ENCODE results near the gene ITSN1.

ITSN1 gene

GRCh38 chr21:33660406-33660805 lies 18.1 kb downstream of the ITSN1 start:
- no peak for TF ChIP-seq EZH2phosphoT487 (IDR thresholded peaks at IDR 0.05; ENCODE audit: borderline replicate concordance, low read length)
- no peak for TF ChIP-seq CTCF (IDR thresholded peaks at IDR 0.05; ENCODE audit: low read depth, low read length, poor library complexity, severe bottlenecking)
- Histone ChIP-seq H3K79me2 (ENCODE audit: control insufficient read depth, low read length) (peaks cover 17% of the 10 kb centered on the region), H3K27me3 (ENCODE audit: control insufficient read depth, low read length) (no peaks in the 10 kb centered on the region), H3K4me3 (ENCODE audit: low read length) (no peak overlapping the region), H3K4me1 (ENCODE audit: control insufficient read depth, low read length) (no peaks in the 10 kb centered on the region), H4K20me1 (ENCODE audit: control insufficient read depth, insufficient read depth, low read depth, low read length) (no peaks in the 10 kb centered on the region), H3F3A (ENCODE audit: control insufficient read depth, insufficient read depth) (no peaks in the 10 kb centered on the region), H3K27ac (ENCODE audit: low read depth, low read length) (no peak overlapping the region), H3K9me2 (replicated peaks; ENCODE audit: control insufficient read depth, low read length) (no peaks in the 10 kb centered on the region), H3K36me3 (ENCODE audit: control insufficient read depth, low read length) (no peaks in the 10 kb centered on the region), H3K9me3 (ENCODE audit: control insufficient read depth, insufficient read depth, low read length) (no peaks in the 10 kb centered on the region), H3K4me2 (ENCODE audit: low read length) (no peak overlapping the region)

DNA sequence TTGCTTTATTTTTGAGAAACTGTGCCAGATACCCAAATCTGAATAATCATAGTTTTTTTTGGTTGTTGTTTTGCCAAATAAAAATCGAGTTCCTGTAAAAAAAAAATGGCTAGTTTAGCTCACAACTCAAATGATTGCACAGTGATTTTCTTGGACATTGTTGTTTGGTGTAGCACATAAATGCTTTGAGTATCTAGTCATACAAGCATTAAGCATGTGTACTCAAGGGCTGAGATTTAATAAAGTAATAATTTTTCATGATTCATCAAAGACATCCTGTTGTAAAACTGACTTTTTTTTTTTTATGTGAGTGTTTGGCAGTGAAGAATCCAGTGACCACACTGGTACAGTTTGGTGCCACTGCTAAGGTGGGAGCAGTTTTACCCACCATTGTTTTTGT lies 18.8 kb downstream of the ITSN1 start:
- Histone ChIP-seq H3K27ac (ENCODE audit: low read depth, low read length) (no peak overlapping the region), H4K20me1 (ENCODE audit: control insufficient read depth, insufficient read depth, low read depth, low read length) (no peaks in the 10 kb centered on the region), H3K27me3 (ENCODE audit: control insufficient read depth, low read length) (no peaks in the 10 kb centered on the region), H3F3A (ENCODE audit: control insufficient read depth, insufficient read depth) (no peaks in the 10 kb centered on the region), H3K4me1 (ENCODE audit: control insufficient read depth, low read length) (no peaks in the 10 kb centered on the region), H3K9me2 (replicated peaks; ENCODE audit: control insufficient read depth, low read length) (no peaks in the 10 kb centered on the region), H3K4me3 (ENCODE audit: low read length) (no peak overlapping the region), H3K4me2 (ENCODE audit: low read length) (no peak overlapping the region), H3K36me3 (ENCODE audit: control insufficient read depth, low read length) (no peaks in the 10 kb centered on the region), H3K9me3 (ENCODE audit: control insufficient read depth, insufficient read depth, low read length) (no peaks in the 10 kb centered on the region), H3K79me2 (ENCODE audit: control insufficient read depth, low read length) (peaks cover 12% of the 10 kb centered on the region)
- TF ChIP-seq CTCF (IDR thresholded peaks at IDR 0.05; ENCODE audit: low read depth, low read length, poor library complexity, severe bottlenecking) (no peak), EZH2phosphoT487 (IDR thresholded peaks at IDR 0.05; ENCODE audit: borderline replicate concordance, low read length) (no peak)

- Histone ChIP-seq H3K79me2 (ENCODE audit: control insufficient read depth, low read length) (peaks cover 12% of the 10 kb centered on the region), H3K9me2 (replicated peaks; ENCODE audit: control insufficient read depth, low read length) (no peaks in the 10 kb centered on the region), H4K20me1 (ENCODE audit: control insufficient read depth, insufficient read depth, low read depth, low read length) (no peaks in the 10 kb centered on the region), H3K4me2 (ENCODE audit: low read length) (no peak overlapping the region), H3K4me1 (ENCODE audit: control insufficient read depth, low read length) (no peaks in the 10 kb centered on the region), H3K36me3 (ENCODE audit: control insufficient read depth, low read length) (no peaks in the 10 kb centered on the region), H3F3A (ENCODE audit: control insufficient read depth, insufficient read depth) (no peaks in the 10 kb centered on the region), H3K27me3 (ENCODE audit: control insufficient read depth, low read length) (no peaks in the 10 kb centered on the region), H3K4me3 (ENCODE audit: low read length) (no peak overlapping the region), H3K27ac (ENCODE audit: low read depth, low read length) (no peak overlapping the region), H3K9me3 (ENCODE audit: control insufficient read depth, insufficient read depth, low read length) (no peaks in the 10 kb centered on the region)
- TF ChIP-seq CTCF (IDR thresholded peaks at IDR 0.05; ENCODE audit: low read depth, low read length, poor library complexity, severe bottlenecking) (no peak), EZH2phosphoT487 (IDR thresholded peaks at IDR 0.05; ENCODE audit: borderline replicate concordance, low read length) (no peak)
Observed at GRCh38 chr21:33662046-33662445, 19.7 kb downstream of the ITSN1 start.

- H3K36me3 ChIP-seq (ENCODE audit: control insufficient read depth, low read length), result no peaks in the 10 kb centered on the region
- peaks cover 7% of the 10 kb centered on the region; the same call in 1 of the 2 replicates for H3K79me2 ChIP-seq (ENCODE audit: control insufficient read depth, low read length)
- TF ChIP-seq EZH2phosphoT487 (IDR thresholded peaks at IDR 0.05; ENCODE audit: borderline replicate concordance, low read length), result no peak
- TF ChIP-seq CTCF (IDR thresholded peaks at IDR 0.05; ENCODE audit: low read depth, low read length, poor library complexity, severe bottlenecking), result no peak
- no peaks in the 10 kb centered on the region for H3K4me1 ChIP-seq (ENCODE audit: control insufficient read depth, low read length)
- no peak overlapping the region for H3K4me2 ChIP-seq (ENCODE audit: low read length)
- no peaks in the 10 kb centered on the region for H3K9me3 ChIP-seq (ENCODE audit: control insufficient read depth, insufficient read depth, low read length)
- H3K27ac ChIP-seq (ENCODE audit: low read depth, low read length), result no peak overlapping the region
- no peak overlapping the region for H3K4me3 ChIP-seq (ENCODE audit: low read length)
- no peaks in the 10 kb centered on the region for H4K20me1 ChIP-seq (ENCODE audit: control insufficient read depth, insufficient read depth, low read depth, low read length)
- H3K9me2 ChIP-seq (replicated peaks; ENCODE audit: control insufficient read depth, low read length), result no peaks in the 10 kb centered on the region
- no peaks in the 10 kb centered on the region for H3K27me3 ChIP-seq (ENCODE audit: control insufficient read depth, low read length)
- H3F3A ChIP-seq (ENCODE audit: control insufficient read depth, insufficient read depth), result no peaks in the 10 kb centered on the region
Observed at GRCh38 chr21:33663241-33663640, 20.9 kb downstream of the ITSN1 start.

All from DOHH2 (cell line).